ENCODE results near the gene NPC2. TPM values are rescaled to one million over a fixed set of nuclear protein-coding genes. Genes with fewer than 3 reads are reported as not detected.

Gene NPC2
- total RNA-seq, 1 experiment from 2014 or later = 592 TPM

DNA sequence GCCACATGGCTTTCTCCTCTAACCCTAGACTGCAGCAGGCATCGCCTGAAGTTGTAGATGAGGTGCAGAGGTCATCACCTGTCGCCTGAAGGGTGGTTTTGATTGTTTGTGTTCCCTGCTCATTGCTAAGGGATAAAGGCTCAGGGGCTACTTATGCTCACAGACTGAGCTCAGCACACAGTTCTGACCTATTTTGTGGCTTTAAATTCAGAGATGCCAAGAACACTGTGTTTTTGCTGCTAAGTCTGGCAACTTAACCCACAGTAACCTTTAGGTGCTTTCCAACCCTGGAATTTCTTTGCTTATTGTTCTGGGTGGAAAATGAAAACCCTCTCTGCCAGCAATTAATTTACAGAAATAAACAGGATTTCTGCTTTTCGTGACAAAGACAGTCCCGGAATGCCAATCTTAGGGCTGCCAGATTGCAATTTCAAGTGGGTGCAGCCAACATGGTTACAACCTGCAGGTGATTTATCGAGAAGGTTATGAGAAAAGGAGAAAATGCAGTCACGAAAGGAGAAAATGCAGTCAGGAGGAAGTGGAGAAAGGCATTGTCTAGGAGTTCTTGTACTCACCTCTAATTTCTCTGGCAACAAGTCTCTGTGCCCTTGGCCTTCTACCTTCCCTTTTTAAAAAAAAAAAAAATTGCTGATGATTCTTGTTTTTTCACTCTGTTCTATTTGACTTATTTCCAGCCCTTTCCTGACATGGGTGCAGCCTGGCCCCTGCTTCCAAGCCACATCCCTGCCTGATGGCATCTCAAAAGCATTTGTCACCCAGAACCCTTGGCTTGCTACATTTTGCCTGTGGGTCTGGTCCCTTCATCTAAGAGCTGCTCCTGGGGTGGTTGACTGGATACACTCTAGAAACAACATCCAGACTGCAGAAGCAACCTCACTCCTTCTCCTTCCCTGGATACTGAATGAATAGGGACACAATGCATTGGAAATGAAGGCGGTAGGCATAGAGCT is 23.3 kb downstream of the NPC2 start:
- DNase-seq (ENCODE audit: low spot score) = no peak

GRCh38 chr14:74468513-74468912 is 24.6 kb downstream of the NPC2 start:
- no peak for DNase-seq (ENCODE audit: low spot score)

DNA sequence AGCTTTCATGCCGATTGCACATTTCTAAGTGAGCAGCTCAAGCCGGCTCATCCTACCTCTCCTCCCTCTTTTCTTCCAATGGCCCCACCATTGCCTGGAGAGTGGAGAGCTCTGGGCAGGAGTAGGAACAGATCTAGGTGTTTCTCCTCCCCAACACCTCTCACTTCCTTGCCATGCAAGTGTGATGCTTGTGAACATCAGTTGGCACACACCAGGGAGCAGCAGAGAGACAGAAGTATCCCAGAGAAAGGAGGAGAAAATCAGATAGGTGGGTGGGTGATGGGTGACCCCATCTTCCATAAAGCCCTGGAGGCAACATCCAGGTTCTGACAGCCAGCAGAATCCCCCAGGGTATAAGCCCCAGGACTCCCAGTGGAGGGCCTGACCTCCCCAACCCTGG is 27.8 kb downstream of the NPC2 start:
- DNase-seq (ENCODE audit: low spot score) = no peak

GRCh38 chr14:74464785-74465184 is 28.3 kb downstream of the NPC2 start:
- no peak for DNase-seq (ENCODE audit: low spot score)

GRCh38 chr14:74463697-74464096 is 29.4 kb downstream of the NPC2 start:
- no peak for DNase-seq (ENCODE audit: low spot score)

GRCh38 chr14:74462993-74463392 is 30.1 kb downstream of the NPC2 start:
- DNase-seq (ENCODE audit: low spot score) = no peak

DNA sequence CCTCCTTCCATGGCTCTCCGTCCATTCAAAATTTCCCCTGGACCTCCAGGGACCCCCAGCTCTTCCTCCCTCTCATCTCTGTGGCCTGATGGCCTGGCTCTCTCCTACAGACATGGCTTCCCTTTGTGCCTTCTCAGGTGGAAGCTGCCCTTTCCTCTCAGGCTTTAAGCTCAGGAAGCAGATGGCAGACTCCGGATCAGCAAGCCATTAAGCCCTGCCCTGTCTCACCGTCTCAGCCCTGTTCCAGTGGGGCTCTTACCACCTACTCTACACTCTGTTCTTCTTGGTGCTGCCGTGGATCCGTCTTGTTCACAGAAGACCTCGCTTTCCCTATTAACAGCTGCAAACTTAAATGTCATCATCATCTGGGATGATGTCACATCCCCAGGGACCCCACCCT is 33.1 kb downstream of the NPC2 start:
- DNase-seq (ENCODE audit: low spot score) = no peak

- peak; percentile 75 for DNase-seq (ENCODE audit: low spot score)
Observed at GRCh38 chr14:74459289-74459946, 33.7 kb downstream of the NPC2 start.

DNA sequence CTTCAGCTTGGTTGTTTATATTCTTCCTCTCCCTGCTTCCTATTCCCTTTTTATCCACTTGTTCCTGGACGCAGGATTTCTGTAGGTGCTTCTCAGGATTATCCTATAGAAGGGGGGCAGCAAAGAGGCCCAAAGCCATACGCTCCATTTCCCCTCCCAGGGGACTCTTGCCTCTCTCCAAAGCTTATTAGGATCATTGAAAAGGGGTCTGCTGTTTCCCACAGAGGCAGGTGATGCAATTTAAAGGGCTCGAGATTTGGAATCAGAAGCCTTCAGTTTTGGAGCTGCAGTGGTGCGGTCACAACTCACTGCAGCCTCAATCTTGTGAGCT is 35.6 kb downstream of the NPC2 start:
- no peak for DNase-seq (ENCODE audit: low spot score)

DNA sequence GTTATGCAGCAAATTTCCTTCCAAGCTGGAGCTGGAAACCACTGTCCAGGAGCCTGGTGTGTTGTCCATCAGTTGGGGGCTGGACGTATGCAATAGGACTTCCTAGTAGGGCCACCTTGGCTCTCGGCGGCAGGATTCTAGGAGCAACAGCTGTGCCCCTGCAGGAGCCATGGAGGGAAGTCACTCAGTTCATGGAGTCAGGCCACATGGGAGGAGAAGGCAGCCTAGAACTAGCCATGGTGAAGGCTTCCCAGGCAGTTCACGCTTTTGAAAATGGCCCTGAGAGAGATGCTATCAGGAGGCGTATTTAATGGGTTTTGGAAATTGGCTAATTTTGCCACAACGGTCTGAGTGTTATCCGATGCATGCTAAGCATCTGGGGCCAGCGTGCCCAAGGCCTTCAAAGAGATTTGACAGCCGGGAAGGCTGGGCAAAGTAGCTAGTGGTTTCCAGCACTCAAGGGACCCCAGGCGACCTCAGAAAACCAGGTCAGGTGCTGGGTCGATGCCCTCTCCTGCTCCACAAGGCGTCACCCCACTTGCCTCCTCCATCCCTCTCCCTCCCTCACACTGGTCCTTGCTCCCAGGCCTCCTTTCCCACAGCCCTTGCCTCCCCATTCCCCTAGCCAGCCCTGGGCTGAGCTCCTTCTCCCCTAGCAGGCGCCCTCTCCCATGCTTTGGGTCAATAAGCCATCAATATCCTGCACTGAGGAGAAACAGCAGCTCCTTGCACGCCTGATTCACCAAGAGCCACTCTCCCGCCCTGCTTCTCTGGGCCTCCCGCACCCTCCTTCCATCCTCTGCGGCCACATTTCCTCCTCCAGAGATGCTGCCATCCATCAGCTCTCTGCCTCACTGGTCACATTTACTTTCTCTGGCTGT is 36.2 kb downstream of the NPC2 start:
- no peak for DNase-seq (ENCODE audit: low spot score)

DNA sequence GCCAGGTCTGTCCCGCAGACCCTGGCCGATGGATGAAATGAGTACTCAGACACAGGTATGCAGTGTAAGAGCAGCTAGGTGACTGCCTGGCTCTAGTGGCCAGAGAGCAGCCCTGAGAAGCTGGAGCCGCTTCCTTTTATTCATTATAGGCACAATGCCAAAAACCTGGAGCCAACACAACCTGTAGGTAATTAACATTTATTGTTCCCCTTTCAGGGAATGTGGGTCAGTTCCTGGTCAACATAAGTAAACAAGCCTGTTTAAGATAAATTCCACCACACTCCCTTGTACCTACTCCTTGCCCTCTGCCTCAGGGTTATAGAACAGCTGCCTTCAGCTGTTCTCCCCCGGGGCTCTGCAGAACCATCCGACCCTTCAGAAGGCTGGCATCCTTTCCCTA is 38.7 kb downstream of the NPC2 start:
- peak; percentile 44 for DNase-seq (ENCODE audit: low spot score)

GRCh38 chr14:74444866-74445265 is 48.2 kb downstream of the NPC2 start:
- no peak for DNase-seq (ENCODE audit: low spot score)

GRCh38 chr14:74442757-74443156 is 50.3 kb downstream of the NPC2 start:
- DNase-seq (ENCODE audit: low spot score) = no peak

DNA sequence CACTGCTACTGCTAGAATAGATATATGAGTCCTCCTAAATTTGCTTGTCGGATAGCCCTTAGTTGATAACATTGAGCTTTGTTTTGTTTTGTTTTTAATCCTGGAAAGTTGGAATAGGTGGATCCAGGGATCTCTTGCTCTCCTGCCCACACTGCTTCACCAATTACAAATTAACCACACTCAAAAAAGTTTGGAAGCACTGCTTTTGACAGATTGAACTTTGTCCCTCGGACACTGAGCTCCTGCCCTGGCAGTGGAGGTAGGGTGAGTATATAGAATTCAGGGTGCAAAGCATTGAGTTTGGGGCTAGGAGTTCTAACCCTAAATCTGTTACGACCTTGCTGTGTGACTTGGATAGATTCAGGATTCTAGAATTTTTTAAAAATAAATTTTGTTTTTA is 52.0 kb downstream of the NPC2 start:
- no peak for DNase-seq (ENCODE audit: low spot score)

GRCh38 chr14:74438351-74438915 is 54.7 kb downstream of the NPC2 start:
- no peak for DNase-seq (ENCODE audit: low spot score)

GRCh38 chr14:74437496-74438053 is 55.5 kb downstream of the NPC2 start:
- no peak for DNase-seq (ENCODE audit: low spot score)

DNA sequence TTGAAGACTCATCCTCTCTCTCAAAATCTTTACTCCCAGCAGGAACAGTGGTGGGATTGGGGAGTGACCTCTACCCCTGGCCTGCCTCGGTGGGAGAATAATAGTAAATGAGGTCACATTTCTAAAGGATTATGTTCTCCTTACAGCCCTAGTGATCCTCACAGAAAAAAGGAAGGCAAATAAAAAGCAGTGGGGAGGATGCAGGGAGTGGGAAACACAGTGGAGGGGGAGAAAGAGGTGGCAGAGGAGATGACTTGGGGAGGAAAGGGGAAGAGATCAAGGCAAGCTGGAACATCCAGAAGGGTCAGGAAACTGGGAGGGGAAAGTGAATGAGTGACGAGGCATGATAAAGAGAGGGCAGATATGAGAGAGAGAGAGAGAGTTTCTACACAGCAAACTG is 58.8 kb downstream of the NPC2 start:
- no peak for DNase-seq (ENCODE audit: low spot score)

DNA sequence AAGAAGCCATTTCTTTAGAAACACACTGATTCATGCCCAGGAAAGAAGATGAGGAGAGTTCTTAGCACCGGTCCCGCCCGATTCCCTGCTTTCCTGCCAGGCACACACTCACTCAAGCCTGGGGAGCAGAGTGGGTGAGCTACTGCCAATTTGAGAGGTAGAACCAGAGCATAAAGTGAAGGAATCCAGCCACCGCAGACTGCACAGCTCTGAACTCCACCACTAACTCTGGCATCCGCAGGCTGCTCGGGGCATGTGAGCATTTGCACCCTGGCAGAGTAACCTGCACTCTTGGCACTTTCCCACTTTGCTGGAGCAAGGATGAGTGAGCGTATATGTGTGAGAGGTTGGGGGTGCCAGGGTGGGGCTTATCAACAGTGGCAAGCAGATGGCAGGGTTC is 63.1 kb downstream of the NPC2 start:
- DNase-seq (ENCODE audit: low spot score) = no peak

Data from H4 (cell line).